Glutamatergic neuron (in vitro differentiated cells): Measurements from ENCODE around the gene CPVL. TPM values are rescaled to one million over a fixed set of nuclear protein-coding genes. Genes with fewer than 3 reads are reported as not detected.
A peak's percentile ranks its signal among the peaks of the same experiment; 100 is the strongest.

Source experiments
- DNase-seq: peaks from one replicate; pipeline ENCODE4 v3.0.0; 2022
- H3K27ac Mint-ChIP-seq: one replicate; pipeline ENCODE4 v1.8.0; 2020; ENCODE audit warnings: mild to moderate bottlenecking, mixed read lengths, inconsistent platforms; ENCODE audit not compliant: unreplicated experiment
- H3K27me3 Mint-ChIP-seq: one replicate; pipeline ENCODE4 v1.8.0; 2020; ENCODE audit warnings: mild to moderate bottlenecking, moderate library complexity, mixed read lengths, inconsistent platforms; ENCODE audit not compliant: unreplicated experiment
- H3K36me3 Mint-ChIP-seq: one replicate; pipeline ENCODE4 v1.8.0; 2020; ENCODE audit warnings: mild to moderate bottlenecking, mixed read lengths, inconsistent platforms; ENCODE audit not compliant: unreplicated experiment
- H3K4me1 Mint-ChIP-seq: one replicate; pipeline ENCODE4 v1.8.0; 2020; ENCODE audit warnings: mild to moderate bottlenecking, low read depth, mixed read lengths, inconsistent platforms; ENCODE audit not compliant: unreplicated experiment
- H3K4me3 Mint-ChIP-seq: one replicate; pipeline ENCODE4 v1.8.0; 2020; ENCODE audit warnings: mild to moderate bottlenecking, mixed read lengths, inconsistent platforms; ENCODE audit not compliant: unreplicated experiment
- H3K9me3 Mint-ChIP-seq: one replicate; pipeline ENCODE4 v1.8.0; 2020; ENCODE audit warnings: mild to moderate bottlenecking, moderate library complexity, mixed read lengths, inconsistent platforms; ENCODE audit not compliant: unreplicated experiment
- CTCF ChIP-seq: fragments of 200-600 bp; sonication (generic); IDR thresholded peaks from one replicate; pipeline ENCODE4 v1.5.0; 2021; ENCODE audit not compliant: partially characterized antibody, unreplicated experiment
- total RNA-seq: library from RNA; stranded (reverse); fragmentation: NEBNext Ultra II Directional; extraction: Animal tissue kit (Norgen Biotek cat#: 25700); gene quantifications from one replicate; pipeline ENCODE4 v1.2.1, GENCODE V29; 2021; ENCODE audit not compliant: unreplicated experiment

CPVL gene
- total RNA-seq, 1 donor from 2014 or later = 20.3 TPM

- DNase-seq = peak; percentile 40
- peaks cover 24% of the 10 kb centered on the region for H3K4me1 Mint-ChIP-seq
- peaks cover 2% of the 10 kb centered on the region for H3K27me3 Mint-ChIP-seq
- H3K4me3 Mint-ChIP-seq = peak overlapping the region; percentile 65
- H3K27ac Mint-ChIP-seq = peak overlapping the region; percentile 98
- no peak for TF ChIP-seq CTCF
- H3K9me3 Mint-ChIP-seq = no peaks in the 10 kb centered on the region
- no peaks in the 10 kb centered on the region for H3K36me3 Mint-ChIP-seq
Measured at GRCh38 chr7:29090836-29091601, 55.3 kb downstream of the CPVL start.

GRCh38 chr7:29090151-29090805 is 56.1 kb downstream of the CPVL start:
- TF ChIP-seq CTCF = no peak

GRCh38 chr7:29087840-29088170 is 58.5 kb downstream of the CPVL start:
- Mint-ChIP-seq H3K4me1 (peaks cover 21% of the 10 kb centered on the region), H3K4me3 (no peak overlapping the region), H3K27me3 (peaks cover 2% of the 10 kb centered on the region), H3K27ac (no peak overlapping the region), H3K9me3 (no peaks in the 10 kb centered on the region), H3K36me3 (no peaks in the 10 kb centered on the region)
- no peak for DNase-seq
- no peak for TF ChIP-seq CTCF

More at GRCh38 chr7:29090151-29090805, 56.1 kb downstream of the CPVL start:
- Mint-ChIP-seq H3K4me1 (peaks cover 21% of the 10 kb centered on the region), H3K27me3 (peaks cover 2% of the 10 kb centered on the region), H3K9me3 (no peaks in the 10 kb centered on the region), H3K4me3 (no peak overlapping the region), H3K36me3 (no peaks in the 10 kb centered on the region), H3K27ac (peak overlapping the region; percentile 98)
- no peak for DNase-seq

GRCh38 chr7:29086545-29086944 is 59.8 kb downstream of the CPVL start:
- no peaks in the 10 kb centered on the region for H3K9me3 Mint-ChIP-seq
- no peak overlapping the region for H3K4me3 Mint-ChIP-seq
- no peak for TF ChIP-seq CTCF
- DNase-seq = no peak
- no peaks in the 10 kb centered on the region for H3K36me3 Mint-ChIP-seq
- H3K4me1 Mint-ChIP-seq = peaks cover 16% of the 10 kb centered on the region
- no peak overlapping the region for H3K27ac Mint-ChIP-seq
- peaks cover 2% of the 10 kb centered on the region for H3K27me3 Mint-ChIP-seq

- H3K4me1 Mint-ChIP-seq = peaks cover 5% of the 10 kb centered on the region
- H3K9me3 Mint-ChIP-seq = no peaks in the 10 kb centered on the region
- no peak overlapping the region for H3K27ac Mint-ChIP-seq
- H3K27me3 Mint-ChIP-seq = no peaks in the 10 kb centered on the region
- DNase-seq = no peak
- no peaks in the 10 kb centered on the region for H3K36me3 Mint-ChIP-seq
- TF ChIP-seq CTCF = no peak
- no peak overlapping the region for H3K4me3 Mint-ChIP-seq
Measured at GRCh38 chr7:29084832-29085231, 61.5 kb downstream of the CPVL start.
